Epithelial cell of proximal tubule (primary cell): ENCODE results near the gene CCDC124. TPM values are rescaled to one million over a fixed set of nuclear protein-coding genes. Genes with fewer than 3 reads are reported as not detected.

Experiments
- DNase-seq: peaks from one replicate; pipeline ENCODE4 v3.0.0-alpha.2; 2011; ENCODE audit warnings: low read depth
- H3K4me3 ChIP-seq: 2 replicates; pipeline ENCODE4 v1.5.1; 2011; ENCODE audit warnings: low read depth, mild to moderate bottlenecking, low read length
- total RNA-seq: library from RNA; depleted of rRNA; stranded (reverse); fragments of >200 nt; gene quantifications from 2 replicates; pipeline ENCODE4 v1.2.3, GENCODE V29; 2015
- TF ChIP-seq, protein P1 (sequence below): conservative IDR thresholded peaks from 2 replicates; pipeline ENCODE4 v1.5.1; 2012; ENCODE audit warnings: low read depth, mild to moderate bottlenecking, low read length

Gene CCDC124
- total RNA-seq, 1 donor from 2014 or later: 68.4 TPM

DNA sequence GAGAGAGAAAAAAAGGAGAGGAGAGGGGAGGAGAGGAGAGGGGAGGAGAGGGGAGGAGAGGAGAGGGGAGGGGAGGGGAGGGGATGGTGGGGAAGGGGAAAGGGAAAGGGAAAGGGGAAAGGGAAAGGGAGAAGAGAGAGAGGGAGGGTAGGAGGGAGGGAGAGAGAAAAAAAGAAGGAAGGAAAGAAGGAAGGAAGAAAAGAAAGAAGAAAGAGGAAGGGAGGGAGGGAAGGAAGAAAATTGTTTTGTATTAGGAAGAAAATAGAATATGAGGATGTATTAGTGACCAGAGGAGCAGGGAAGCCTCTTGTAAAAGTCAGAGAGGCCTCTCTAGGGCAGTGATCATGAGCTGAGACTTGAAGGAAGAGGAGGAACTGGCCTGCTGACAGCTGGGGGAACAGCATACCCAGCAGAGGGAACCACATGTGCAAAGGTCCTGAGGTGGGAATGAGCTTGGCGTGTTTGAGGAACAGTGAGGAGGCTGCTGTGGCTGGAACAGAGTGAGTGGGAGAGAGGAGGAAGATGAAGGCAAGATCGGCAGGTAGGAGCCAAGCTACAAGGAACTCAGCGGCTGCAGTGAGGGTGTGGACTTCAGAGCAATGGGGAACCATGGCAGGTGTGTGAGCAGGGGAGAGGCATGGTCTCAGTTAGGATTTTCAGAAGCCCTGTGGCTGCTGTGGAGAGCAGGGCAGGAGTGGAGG is 24.5 kb downstream of the CCDC124 start:
- TF ChIP-seq, protein P1, sequence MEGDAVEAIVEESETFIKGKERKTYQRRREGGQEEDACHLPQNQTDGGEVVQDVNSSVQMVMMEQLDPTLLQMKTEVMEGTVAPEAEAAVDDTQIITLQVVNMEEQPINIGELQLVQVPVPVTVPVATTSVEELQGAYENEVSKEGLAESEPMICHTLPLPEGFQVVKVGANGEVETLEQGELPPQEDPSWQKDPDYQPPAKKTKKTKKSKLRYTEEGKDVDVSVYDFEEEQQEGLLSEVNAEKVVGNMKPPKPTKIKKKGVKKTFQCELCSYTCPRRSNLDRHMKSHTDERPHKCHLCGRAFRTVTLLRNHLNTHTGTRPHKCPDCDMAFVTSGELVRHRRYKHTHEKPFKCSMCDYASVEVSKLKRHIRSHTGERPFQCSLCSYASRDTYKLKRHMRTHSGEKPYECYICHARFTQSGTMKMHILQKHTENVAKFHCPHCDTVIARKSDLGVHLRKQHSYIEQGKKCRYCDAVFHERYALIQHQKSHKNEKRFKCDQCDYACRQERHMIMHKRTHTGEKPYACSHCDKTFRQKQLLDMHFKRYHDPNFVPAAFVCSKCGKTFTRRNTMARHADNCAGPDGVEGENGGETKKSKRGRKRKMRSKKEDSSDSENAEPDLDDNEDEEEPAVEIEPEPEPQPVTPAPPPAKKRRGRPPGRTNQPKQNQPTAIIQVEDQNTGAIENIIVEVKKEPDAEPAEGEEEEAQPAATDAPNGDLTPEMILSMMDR: no peak
- no peak for DNase-seq
- no peak overlapping the region for H3K4me3 ChIP-seq

DNA sequence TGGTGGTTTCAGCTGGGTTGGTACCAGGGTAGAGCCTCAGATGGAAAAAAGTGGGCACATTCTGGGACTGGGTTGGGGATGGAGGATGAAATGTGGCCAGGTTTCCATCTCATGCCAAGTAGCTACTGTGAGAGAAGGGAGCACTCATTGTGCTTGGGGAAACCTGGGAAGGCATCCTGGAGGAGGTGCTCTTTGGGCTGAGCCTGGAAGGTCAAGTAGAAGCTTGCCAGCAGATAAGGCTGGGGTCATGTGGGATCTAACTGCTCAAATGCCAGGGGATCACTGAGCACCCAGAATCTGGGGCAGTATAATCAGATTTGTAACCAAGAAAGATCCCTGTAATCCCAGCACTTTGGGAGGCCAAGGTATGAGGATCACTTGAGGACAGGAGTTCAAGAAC is 25.1 kb downstream of the CCDC124 start:
- TF ChIP-seq, protein P1: no peak
- DNase-seq: no peak
- H3K4me3 ChIP-seq: no peak overlapping the region

GRCh38 chr19:17963936-17964691 is 31.3 kb downstream of the CCDC124 start:
- TF ChIP-seq, protein P1: no peak
- DNase-seq: no peak
- no peak overlapping the region for H3K4me3 ChIP-seq

- no peak for DNase-seq
- TF ChIP-seq, protein P1: no peak
- H3K4me3 ChIP-seq: no peak overlapping the region
Measured at GRCh38 chr19:17965370-17966128, 32.7 kb downstream of the CCDC124 start.

GRCh38 chr19:17966129-17966483 is 33.3 kb downstream of the CCDC124 start:
- TF ChIP-seq, protein P1: no peak
- no peak for DNase-seq
- H3K4me3 ChIP-seq: no peak overlapping the region

GRCh38 chr19:17966550-17967256 is 33.9 kb downstream of the CCDC124 start, which contains the start of gene KCNN1:
TSS of gene KCNN1 (plus strand) at chr19:17967107. CDS start at chr19:17973889, 6,782 bp downstream.
- no peak within 1 kb of the TSS for H3K4me3 ChIP-seq
- TF ChIP-seq, protein P1: no peak
- DNase-seq: no peak
